WI38 (cell line): Measurements from ENCODE around the gene IL1RAPL1.
A peak's percentile ranks its signal among the peaks of the same experiment; 100 is the strongest.

ENCODE experiments used
- H3K4me3 ChIP-seq: 2 replicates; pipeline ENCODE4 v1.5.1; 2011; ENCODE audit warnings: low read depth, mild to moderate bottlenecking, control low read depth, low read length
- CTCF ChIP-seq: IDR thresholded peaks from 2 replicates; pipeline ENCODE4 v1.5.1; 2012; ENCODE audit warnings: low read depth, mild to moderate bottlenecking, control low read depth, low read length

Gene IL1RAPL1

DNA sequence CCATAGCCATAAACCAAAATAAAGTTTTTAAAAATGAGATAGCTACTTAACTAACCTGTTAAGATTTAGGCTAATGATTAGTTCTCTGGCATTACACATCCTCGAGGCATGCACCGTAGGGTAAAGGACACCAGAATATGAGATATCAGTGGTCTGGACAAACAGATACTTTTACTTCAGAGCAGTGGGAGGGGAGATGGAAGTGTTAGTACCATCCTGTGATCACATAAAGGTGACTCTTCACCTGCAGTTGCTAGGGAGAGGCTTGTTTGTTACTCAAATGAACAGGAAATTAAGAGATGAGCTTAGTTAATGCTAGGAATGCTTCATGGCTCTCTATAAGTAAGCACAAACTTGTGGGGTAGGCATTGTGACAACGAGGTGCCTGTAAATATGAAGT is 1003.7 kb downstream of the IL1RAPL1 start:
- no peak overlapping the region for H3K4me3 ChIP-seq
- TF ChIP-seq CTCF: no peak

DNA sequence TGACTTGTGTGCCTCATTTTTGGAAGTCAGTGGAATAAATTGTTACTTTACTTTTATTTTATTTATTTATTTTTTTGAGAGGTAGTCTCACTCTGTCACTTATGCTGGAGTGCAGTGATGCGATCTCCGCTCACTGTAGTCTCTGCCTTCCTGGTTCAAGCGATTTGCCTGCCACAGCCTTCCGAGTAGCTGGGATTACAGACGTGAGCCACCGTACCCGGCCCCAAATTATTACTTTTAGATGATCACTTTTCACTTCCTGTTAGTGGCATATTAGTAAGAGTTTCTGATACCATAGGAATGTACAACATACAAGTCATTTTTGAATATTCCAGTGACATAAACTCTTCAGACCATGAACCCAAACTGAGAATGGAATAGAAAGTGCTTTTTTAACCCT is 1017.1 kb downstream of the IL1RAPL1 start:
- no peak overlapping the region for H3K4me3 ChIP-seq
- TF ChIP-seq CTCF: no peak

DNA sequence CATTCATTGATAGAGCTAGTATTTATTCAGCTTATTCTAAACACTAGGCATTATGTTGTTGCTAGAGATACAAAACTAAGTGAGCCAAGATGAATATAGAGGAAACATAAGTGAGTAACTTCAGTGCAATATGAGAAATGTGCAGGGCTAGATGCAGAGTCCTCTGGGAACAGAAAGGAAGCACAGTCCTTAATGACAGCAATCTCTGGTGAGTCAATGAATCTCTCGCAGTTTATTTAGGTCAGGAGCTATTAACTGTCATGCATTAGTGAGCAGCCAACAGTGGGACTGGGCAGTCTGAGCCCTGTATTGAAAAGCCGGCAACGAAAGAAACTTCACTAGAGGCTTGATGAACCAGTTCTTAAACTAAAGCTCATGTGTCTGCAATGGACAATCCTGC is 1030.0 kb downstream of the IL1RAPL1 start:
- no peak overlapping the region for H3K4me3 ChIP-seq

DNA sequence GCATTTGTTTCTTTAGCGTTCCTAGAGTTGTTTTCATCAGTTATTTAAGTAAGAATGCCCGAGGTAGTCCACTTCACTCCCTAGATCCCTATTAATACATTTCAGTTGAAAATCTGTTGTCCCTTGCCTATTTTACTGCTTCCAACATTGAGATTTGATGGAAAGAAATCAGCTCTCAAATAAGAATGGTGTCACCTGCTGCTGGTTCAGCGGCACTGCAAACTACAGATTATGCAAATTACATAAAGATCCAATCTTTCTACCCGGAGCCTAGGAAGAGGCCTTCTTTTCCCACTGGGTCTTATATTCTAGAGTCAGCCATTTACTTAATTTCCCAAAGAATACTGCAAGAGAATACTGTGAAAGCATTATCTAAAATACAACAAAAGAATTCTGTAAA is 1030.5 kb downstream of the IL1RAPL1 start:
- H3K4me3 ChIP-seq: no peak overlapping the region
- 0 out of 2 replicates have a peak, but pooled peaks have one; percentile 10 for TF ChIP-seq CTCF

More for the DNA sequence above, 1030.0 kb downstream of the IL1RAPL1 start:
- no peak for TF ChIP-seq CTCF

DNA sequence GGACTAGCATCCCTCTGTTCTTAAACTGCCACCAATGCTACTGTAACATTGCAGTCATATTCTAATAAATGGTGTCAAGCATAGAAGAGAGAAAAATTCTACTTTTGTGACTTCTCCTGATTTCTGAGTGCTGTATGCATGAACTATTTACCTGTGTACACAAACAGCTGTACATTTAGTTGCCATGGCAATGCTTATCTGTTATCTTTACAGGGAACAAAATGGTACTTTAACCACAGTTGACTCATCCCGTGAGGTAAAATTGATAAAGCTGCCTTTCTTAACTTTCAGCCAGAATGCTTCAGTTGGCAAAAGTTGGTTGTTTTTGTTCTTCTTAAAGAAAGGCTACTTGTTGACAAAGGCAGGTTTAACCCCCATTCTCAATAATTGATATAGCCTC is 1040.6 kb downstream of the IL1RAPL1 start:
- H3K4me3 ChIP-seq: no peak overlapping the region
- no peak for TF ChIP-seq CTCF

DNA sequence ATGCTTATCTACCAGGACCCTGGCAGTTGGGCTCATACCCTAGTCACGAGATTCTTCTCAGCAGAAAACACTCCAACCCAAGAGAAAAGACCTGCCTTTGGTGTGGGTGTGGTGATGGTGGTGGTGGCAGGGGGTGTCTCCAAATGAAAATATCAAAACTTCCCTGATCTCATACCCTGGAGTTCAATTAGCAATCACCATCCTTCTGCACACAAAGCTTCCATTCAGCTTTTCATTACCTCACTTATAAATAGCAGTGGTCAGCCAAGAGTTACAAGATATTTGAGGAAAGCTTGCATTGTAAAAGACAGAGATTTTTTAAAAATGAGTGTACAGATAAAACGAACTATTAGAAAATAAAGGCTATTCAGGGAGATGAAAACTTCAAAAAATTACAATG is 1047.3 kb downstream of the IL1RAPL1 start:
- no peak overlapping the region for H3K4me3 ChIP-seq
- no peak for TF ChIP-seq CTCF

DNA sequence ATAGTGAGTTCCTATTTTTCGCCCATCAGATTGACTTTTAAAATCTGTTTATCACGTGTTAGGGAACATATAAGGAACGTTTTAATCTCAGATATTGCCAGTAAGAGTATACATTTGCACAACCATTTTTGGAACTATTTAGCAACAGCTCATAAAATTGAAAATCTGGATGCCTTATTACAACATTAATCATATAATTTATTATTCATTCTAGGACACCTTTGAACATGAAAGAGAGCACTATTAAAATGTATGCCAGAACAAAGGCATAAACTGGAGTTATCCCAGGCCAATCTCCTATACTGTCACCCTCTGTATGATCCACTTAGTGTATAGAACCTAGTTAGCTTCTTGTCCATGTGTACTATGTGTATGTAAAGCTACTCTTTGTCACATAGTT is 1049.1 kb downstream of the IL1RAPL1 start:
- TF ChIP-seq CTCF: no peak
- no peak overlapping the region for H3K4me3 ChIP-seq

DNA sequence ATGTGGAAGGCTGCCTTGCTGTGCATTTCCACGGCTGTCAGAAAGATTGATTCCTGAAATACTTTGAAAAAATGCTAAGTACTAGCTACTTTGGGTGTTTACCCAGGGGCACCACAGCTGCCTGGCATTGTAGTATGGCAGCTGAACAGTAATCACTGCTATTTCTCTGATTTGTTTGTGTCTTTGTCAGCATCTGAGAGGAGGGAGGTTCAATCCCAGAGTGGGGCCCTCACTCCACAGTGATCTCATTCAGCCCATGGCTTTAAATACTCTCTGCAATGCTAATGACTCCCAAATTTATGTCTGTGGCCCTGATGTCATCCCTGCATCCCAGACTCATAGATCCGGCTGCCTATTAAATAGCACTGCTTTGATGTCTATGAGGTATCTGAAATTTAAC is 1052.9 kb downstream of the IL1RAPL1 start:
- TF ChIP-seq CTCF: no peak
- no peak overlapping the region for H3K4me3 ChIP-seq
